HUES6 (cell line): ENCODE measurements around the gene NCF2.

ENCODE experiments used
- H3K27ac ChIP-seq: 2 replicates; pipeline ENCODE4 v1.7.0; 2013; ENCODE audit warnings: low read depth, mild to moderate bottlenecking, low read length, inconsistent platforms
- H3K27me3 ChIP-seq: 2 replicates; pipeline ENCODE4 v1.6.1; 2013; ENCODE audit warnings: low read length; ENCODE audit not compliant: control insufficient read depth, insufficient read depth
- H3K36me3 ChIP-seq: 2 replicates; pipeline ENCODE4 v1.6.1; 2013; ENCODE audit warnings: low read length; ENCODE audit not compliant: control insufficient read depth, insufficient read depth
- H3K4me1 ChIP-seq: 2 replicates; pipeline ENCODE4 v1.6.1; 2013; ENCODE audit warnings: low read length; ENCODE audit not compliant: control insufficient read depth, insufficient read depth
- H3K4me3 ChIP-seq: 2 replicates; pipeline ENCODE4 v1.5.1; 2013; ENCODE audit warnings: low read depth, low read length
- H3K9ac ChIP-seq: one replicate; pipeline ENCODE4 v1.6.1; 2013; ENCODE audit warnings: mild to moderate bottlenecking, low read length
- H3K9me3 ChIP-seq: 2 replicates; pipeline ENCODE4 v1.6.1; 2013; ENCODE audit warnings: low read depth, low read length; ENCODE audit not compliant: control insufficient read depth, insufficient read depth

The NCF2 gene

GRCh38 chr1:183584147-183584546 lies 6.1 kb downstream of the NCF2 start:
- Histone ChIP-seq H3K9me3 (no peaks in the 10 kb centered on the region), H3K9ac (no peak overlapping the region), H3K4me1 (peaks cover 15% of the 10 kb centered on the region), H3K4me3 (no peak overlapping the region), H3K27ac (no peak overlapping the region), H3K27me3 (no peaks in the 10 kb centered on the region), H3K36me3 (no peaks in the 10 kb centered on the region)

GRCh38 chr1:183583466-183583865 lies 6.8 kb downstream of the NCF2 start:
- no peak overlapping the region for H3K27ac ChIP-seq
- H3K9me3 ChIP-seq: no peaks in the 10 kb centered on the region
- no peak overlapping the region for H3K4me3 ChIP-seq
- H3K9ac ChIP-seq: no peak overlapping the region
- no peaks in the 10 kb centered on the region for H3K27me3 ChIP-seq
- H3K4me1 ChIP-seq: peaks cover 10% of the 10 kb centered on the region
- no peaks in the 10 kb centered on the region for H3K36me3 ChIP-seq

- Histone ChIP-seq H3K27me3 (no peaks in the 10 kb centered on the region), H3K9me3 (no peaks in the 10 kb centered on the region), H3K36me3 (no peaks in the 10 kb centered on the region), H3K4me3 (no peak overlapping the region), H3K4me1 (peaks cover 10% of the 10 kb centered on the region), H3K9ac (no peak overlapping the region), H3K27ac (no peak overlapping the region)
Observed at GRCh38 chr1:183582021-183582713, 8.1 kb downstream of the NCF2 start.

DNA sequence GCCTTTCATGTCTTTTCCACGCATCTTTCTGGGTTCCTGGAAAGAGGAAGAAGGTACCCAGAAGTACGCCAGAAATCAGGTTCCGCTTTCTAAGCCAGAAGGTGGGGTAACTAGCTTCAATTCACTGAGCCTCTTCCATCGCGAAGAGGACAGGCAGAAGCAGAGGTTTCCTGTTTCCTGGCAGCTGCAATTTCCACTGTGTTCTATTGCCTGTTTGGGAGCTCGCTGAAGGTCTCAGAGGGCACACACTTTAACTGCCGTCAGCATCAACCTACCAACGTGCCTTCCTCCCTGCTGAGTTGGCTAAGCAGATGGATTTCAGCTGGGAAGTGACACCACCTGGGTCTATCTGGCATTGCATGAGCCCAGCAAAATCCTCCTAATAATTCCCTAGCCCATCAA lies 10.0 kb downstream of the NCF2 start:
- Histone ChIP-seq H3K9ac (no peak overlapping the region), H3K36me3 (no peaks in the 10 kb centered on the region), H3K9me3 (no peaks in the 10 kb centered on the region), H3K4me1 (peaks cover 5% of the 10 kb centered on the region), H3K4me3 (no peak overlapping the region), H3K27ac (no peak overlapping the region), H3K27me3 (no peaks in the 10 kb centered on the region)

DNA sequence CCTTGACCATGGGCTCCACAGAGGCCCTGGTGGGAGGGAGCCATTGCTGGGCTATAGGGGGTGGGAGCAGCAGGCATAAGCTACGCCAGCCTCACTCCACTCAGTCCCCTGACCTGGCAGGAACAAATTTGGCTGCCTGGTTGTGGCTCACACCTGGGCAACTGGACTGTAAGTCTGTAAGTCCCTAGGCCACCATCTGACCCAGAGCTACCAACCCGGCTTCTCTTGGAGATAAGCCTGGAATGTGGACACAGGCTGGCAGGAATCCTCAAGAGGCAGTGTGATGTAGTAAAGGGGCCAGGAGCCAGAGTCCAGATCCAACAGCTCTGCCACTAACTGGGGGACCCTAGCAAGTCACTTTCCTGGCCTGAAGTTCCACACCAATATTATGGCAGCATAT lies 11.4 kb downstream of the NCF2 start:
- Histone ChIP-seq H3K9ac (no peak overlapping the region), H3K4me3 (no peak overlapping the region), H3K4me1 (peaks cover 5% of the 10 kb centered on the region), H3K9me3 (no peaks in the 10 kb centered on the region), H3K27ac (no peak overlapping the region), H3K36me3 (no peaks in the 10 kb centered on the region), H3K27me3 (no peaks in the 10 kb centered on the region)

- no peak overlapping the region for H3K4me3 ChIP-seq
- H3K36me3 ChIP-seq: no peaks in the 10 kb centered on the region
- H3K27ac ChIP-seq: no peak overlapping the region
- H3K4me1 ChIP-seq: peaks cover 5% of the 10 kb centered on the region
- no peak overlapping the region for H3K9ac ChIP-seq
- no peaks in the 10 kb centered on the region for H3K27me3 ChIP-seq
- H3K9me3 ChIP-seq: no peaks in the 10 kb centered on the region
Observed at GRCh38 chr1:183577897-183578465, 12.3 kb downstream of the NCF2 start.

DNA sequence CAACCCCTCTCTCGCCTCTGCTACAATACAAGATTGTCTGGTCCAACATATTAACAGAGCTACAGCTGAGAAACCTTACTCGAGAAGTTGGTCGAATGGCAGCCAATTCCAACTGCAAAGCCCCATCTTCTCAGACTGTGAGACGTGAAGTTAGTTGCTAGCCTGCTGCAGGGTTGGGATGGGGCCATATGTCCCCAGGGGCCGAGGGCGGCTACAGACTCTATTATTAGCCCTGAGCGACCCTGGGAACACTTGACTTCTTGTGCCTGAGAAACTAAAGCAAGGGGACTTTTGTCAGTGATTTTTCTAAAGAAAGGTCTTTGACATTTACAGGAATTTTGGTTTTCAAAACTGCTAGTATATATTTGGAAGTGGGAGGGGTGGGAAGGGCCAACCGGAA lies 13.7 kb downstream of the NCF2 start:
- Histone ChIP-seq H3K27ac (no peak overlapping the region), H3K9ac (no peak overlapping the region), H3K4me3 (no peak overlapping the region), H3K36me3 (no peaks in the 10 kb centered on the region), H3K9me3 (no peaks in the 10 kb centered on the region), H3K27me3 (no peaks in the 10 kb centered on the region), H3K4me1 (peaks cover 5% of the 10 kb centered on the region)

DNA sequence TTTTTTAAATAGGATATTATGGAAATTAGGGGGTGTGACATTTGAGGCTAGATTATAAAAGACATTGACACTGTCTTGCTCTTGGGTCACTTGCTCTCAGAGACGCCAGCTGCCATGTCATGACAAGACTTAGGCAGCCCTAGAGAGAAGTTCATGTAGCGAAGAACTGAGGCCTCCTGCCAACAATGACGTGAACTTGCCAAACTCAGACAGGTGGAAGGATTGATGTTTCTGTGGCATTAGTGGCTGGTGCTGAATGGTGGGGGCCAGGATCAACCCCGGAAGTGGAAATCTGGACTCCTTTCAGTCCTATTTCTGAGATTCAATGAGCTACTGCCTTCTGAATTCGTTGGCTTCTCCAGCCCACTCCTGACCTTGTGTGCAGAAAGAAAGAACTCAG lies 14.7 kb downstream of the NCF2 start:
- H3K9me3 ChIP-seq: no peaks in the 10 kb centered on the region
- no peaks in the 10 kb centered on the region for H3K36me3 ChIP-seq
- H3K4me1 ChIP-seq: peaks cover 5% of the 10 kb centered on the region
- H3K27me3 ChIP-seq: no peaks in the 10 kb centered on the region
- H3K4me3 ChIP-seq: no peak overlapping the region
- no peak overlapping the region for H3K9ac ChIP-seq
- H3K27ac ChIP-seq: no peak overlapping the region

GRCh38 chr1:183572721-183573120 lies 17.5 kb downstream of the NCF2 start:
- H3K4me1 ChIP-seq: no peaks in the 10 kb centered on the region
- H3K27me3 ChIP-seq: no peaks in the 10 kb centered on the region
- no peaks in the 10 kb centered on the region for H3K9me3 ChIP-seq
- no peak overlapping the region for H3K4me3 ChIP-seq
- no peaks in the 10 kb centered on the region for H3K36me3 ChIP-seq
- no peak overlapping the region for H3K27ac ChIP-seq
- no peak overlapping the region for H3K9ac ChIP-seq

GRCh38 chr1:183571678-183572268 lies 18.5 kb downstream of the NCF2 start:
- H3K27me3 ChIP-seq: no peaks in the 10 kb centered on the region

DNA sequence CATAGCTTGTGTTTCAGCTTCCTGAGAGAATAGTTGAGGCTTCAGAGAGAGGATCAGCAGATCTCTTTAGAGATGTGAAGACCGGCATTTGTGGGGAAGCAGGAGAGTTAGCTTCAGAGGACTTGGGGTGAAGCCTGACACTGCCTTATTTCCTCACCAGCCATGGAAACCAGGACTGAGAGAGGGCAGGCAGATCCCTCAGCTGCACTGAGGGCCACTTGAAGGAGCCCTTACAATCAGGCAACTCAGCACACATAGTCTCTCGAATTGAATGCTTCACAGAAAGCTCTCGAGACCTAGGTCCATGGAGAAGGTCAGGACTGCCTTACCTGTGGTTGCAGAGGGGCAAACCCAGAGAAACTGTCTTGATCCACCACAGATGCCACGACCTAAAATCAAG lies 19.8 kb downstream of the NCF2 start:
- no peaks in the 10 kb centered on the region for H3K9me3 ChIP-seq
- no peaks in the 10 kb centered on the region for H3K36me3 ChIP-seq

More at GRCh38 chr1:183571678-183572268, 18.5 kb downstream of the NCF2 start:
- no peaks in the 10 kb centered on the region for H3K9me3 ChIP-seq
- no peak overlapping the region for H3K27ac ChIP-seq
- H3K4me3 ChIP-seq: no peak overlapping the region
- no peaks in the 10 kb centered on the region for H3K36me3 ChIP-seq
- no peak overlapping the region for H3K9ac ChIP-seq
- no peaks in the 10 kb centered on the region for H3K4me1 ChIP-seq

More for the DNA sequence above, 19.8 kb downstream of the NCF2 start:
- H3K4me3 ChIP-seq: no peak overlapping the region
- H3K4me1 ChIP-seq: no peaks in the 10 kb centered on the region
- H3K27me3 ChIP-seq: no peaks in the 10 kb centered on the region
- no peak overlapping the region for H3K9ac ChIP-seq
- no peak overlapping the region for H3K27ac ChIP-seq
